RPMI8226 (cell line): ENCODE results near the gene UROS.

Experiments
- DNase-seq: peaks from one replicate; pipeline ENCODE4 v3.0.0-alpha.2; 2015

UROS gene

DNA sequence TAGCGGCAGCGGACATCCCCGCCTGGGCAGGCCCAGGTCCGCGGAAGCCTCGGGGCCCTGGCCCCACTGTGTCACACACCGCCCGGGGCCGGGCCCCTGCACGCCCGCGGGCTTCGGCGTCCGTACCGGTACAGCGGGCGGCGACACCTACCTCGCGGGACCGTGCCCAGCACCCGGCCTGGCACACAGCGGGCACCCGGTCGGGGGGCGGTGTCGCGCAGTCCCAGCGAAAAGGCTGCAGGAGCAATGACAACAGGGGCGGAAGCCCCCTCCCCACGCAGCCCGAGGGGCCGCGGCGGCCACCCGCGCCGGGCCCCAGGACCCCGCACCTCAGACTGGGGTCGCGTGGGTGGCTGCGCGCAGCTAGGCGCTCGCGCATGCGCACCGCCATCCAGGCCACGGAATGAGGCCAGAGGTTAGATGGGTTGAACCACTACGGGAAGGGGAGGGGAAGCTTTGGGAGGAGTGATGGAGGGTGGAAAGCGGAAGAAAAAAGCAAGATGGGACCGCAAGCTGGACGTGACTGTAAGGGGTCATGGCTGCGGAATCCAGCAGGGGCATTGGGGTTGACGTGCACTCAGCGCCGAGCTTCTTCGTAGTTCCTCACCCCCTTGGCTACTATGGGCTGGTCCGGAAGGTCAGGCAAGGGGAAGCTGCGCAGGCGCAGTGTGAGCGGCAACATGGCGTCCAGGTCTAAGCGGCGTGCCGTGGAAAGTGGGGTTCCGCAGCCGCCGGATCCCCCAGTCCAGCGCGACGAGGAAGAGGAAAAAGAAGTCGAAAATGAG, at the start of gene UROS, which contains the start of gene BCCIP:
TSS of gene UROS (minus strand) at position 381 of the 785 bp plus-strand sequence. CDS start 6,759 bp downstream, outside the sequence.
TSS of gene BCCIP (plus strand) at position 669 of the 785 bp plus-strand sequence. CDS start at position 681, 12 bp downstream.
- DNase-seq, result peak; percentile 90

DNA sequence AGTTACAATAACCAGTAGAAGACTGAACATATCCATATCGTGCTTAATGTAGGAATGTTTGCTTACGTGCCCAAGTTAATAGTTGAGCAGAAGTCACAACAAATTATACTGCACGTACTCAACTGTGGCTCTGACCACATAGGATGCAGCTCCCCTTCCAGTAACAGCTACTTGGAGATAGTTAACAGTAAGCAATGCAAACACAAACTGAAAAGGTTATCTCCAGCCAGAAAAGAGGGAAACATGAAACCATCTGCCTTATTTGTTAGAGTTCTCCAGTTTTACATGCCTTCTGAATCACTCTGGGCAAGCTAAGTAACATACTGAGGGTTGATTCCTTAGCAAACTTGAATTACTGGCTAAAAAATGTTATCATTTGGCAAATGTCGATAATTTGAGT, 48.3 kb upstream of the UROS start:
- no peak for DNase-seq

DNA sequence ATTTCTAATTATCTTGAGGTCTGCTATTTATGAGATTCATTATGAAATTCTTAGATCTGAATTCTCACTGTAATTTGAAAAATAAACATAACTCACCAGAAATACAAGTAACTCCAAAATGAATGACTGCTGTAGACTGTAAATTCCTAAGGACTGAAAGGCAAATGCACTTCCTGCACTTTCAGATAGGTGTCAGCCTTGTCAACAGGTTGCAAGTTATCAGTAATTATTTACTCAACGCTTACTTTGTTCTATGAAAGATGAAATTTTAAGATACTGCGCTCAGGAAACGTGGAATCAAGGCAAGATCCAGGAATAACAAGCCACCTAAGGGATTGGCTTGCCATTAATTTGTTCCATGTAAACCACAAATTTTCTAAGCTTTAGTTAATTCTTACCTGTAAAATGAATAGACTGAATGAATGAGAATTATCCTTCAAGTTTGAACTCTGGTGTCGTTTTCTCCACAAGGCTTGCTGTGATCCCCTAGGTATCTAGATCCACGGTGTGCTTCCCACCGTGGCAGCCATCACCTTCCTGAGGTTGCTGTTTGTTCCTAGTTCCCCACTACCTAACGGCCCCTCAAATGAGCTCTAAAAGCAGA, 45.4 kb upstream of the UROS start:
- peak; percentile 20 for DNase-seq

DNA sequence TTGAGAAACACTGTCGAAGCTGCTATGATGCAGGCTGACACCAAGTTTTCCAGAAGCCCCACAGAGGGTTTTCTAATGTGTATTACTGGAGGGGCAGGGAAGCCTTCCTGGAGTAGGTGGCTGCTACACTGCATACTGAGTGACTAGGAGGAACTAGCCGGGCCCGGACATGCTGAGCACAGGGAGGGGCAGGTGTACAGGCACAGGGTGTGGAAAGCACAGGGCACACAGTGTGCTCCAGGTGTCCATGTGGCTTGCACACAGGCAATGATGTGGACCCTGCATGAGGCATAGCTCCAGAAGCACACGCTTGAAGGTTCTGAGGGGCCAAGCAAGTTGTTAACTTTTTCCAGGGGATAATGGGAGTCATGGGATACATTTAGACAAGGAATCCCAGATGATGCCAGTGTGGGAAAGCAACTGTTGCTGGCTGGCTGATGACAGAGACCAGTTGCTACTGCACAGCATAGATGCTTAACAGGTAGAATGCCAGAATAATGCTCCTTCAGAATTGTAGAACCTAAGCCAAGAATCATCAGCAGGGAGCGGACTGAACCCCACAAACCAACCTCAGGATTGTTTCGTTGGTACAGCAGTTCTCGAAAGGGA, 43.5 kb upstream of the UROS start:
- no peak for DNase-seq

- no peak for DNase-seq
Measured at GRCh38 chr10:125865120-125865519, 42.1 kb upstream of the UROS start.

GRCh38 chr10:125859128-125859817, 36.2 kb upstream of the UROS start:
- no peak for DNase-seq

- DNase-seq, result no peak
Measured at GRCh38 chr10:125857185-125857760, 34.2 kb upstream of the UROS start.

DNA sequence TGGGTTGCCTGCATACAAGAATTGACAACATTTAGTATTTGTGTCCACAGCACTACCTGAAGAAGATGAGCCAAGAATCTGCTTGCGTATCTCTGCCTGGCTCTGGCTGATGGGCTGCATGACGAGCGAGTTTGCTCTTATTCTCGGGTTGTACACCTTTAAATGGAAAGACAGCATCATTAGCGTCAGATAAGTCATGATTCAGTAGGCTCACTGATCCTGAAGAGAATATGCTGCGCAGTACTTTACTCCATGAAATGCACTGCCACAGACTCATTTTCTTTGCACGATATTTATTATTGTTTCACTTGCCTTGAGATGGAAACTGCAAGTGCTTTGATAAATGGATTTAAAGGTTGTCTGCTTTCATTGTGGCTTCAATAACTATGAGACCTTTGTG, 29.4 kb upstream of the UROS start:
- DNase-seq, result no peak

GRCh38 chr10:125850766-125851731, 28.0 kb upstream of the UROS start:
- no peak for DNase-seq

GRCh38 chr10:125849448-125849847, 26.4 kb upstream of the UROS start:
- DNase-seq, result no peak

DNA sequence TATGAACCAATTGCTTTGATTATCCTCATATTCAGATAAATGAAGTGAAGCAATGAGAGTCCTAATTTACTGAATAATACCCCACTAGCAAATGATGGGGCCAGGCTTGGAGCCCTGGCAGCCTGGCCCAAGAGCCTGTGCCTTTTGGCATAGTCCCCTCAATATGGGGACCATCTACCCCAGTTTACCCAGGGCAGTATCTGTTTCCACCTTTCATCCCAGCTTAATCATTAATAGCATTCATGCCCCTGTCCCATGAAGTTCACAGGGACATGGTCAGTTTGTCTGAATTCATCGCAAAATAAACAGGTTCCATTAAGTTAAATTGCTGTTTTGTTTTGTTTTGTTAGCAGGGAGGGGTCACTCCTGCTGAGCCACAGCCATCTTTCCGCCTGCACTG, 25.8 kb upstream of the UROS start:
- DNase-seq, result no peak

GRCh38 chr10:125848371-125848770, 25.3 kb upstream of the UROS start:
- DNase-seq, result no peak

DNA sequence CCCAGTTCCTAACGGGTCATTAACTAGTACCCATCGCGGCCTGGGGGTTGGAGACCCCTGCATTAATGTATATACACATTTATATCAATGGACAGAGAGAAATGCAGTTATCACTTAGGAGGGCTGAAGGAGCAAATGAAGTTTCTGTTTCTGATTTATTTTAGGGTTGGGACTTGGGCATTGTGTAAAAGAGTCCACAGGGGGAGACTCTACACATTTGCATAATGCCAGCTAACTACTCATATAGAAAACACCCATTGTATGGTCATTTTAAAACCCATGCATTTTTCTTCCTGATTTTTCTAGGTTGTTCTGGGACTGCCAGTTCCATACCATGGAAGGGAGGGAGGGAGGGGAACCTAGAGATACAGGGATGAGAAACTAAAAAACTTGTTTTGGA, 23.8 kb upstream of the UROS start:
- DNase-seq, result no peak

GRCh38 chr10:125845617-125846016, 22.6 kb upstream of the UROS start:
- no peak for DNase-seq

- no peak for DNase-seq
Measured at GRCh38 chr10:125844751-125845221, 21.7 kb upstream of the UROS start.

GRCh38 chr10:125843603-125844329, 20.7 kb upstream of the UROS start:
- DNase-seq, result no peak

- DNase-seq, result no peak
Measured at GRCh38 chr10:125840955-125841354, 17.9 kb upstream of the UROS start.

- DNase-seq, result no peak
Measured at GRCh38 chr10:125840406-125840805, 17.3 kb upstream of the UROS start.

DNA sequence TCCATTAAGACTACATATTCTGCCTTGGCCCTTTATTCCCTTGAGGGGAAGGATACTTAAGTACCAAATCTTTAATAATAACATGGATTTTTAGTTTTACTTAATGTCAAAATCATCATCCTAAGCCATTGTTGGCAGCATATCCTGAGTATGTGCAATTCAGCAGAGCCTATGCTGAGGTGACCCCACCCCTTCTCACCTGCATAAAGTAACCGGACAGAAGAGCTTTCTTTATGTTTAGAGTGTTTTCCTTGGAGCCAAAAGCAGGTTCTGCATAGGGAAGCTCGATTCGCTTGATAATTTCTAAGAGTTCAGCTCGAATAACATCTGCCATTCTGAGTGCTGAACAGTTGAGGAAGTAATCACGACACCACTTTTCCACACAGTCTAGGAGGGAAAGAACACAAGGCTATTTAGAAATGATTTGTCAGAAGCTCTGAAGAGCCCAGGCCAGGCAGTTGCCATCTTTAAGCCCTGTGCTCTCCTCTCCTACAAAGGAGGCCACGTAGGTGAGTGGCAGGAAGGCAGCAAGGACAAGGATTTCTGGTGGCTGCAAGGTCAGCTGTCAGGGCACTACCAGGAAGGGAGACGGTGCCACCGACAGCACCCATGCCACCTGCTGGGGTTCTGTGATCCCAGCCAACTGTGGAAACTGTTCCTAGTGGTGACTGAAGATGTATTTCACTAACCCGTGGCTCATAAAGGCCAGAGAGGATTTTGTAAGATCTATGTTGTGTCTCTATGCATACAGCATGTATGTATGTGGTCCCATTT, 15.9 kb upstream of the UROS start:
- DNase-seq, result no peak

DNA sequence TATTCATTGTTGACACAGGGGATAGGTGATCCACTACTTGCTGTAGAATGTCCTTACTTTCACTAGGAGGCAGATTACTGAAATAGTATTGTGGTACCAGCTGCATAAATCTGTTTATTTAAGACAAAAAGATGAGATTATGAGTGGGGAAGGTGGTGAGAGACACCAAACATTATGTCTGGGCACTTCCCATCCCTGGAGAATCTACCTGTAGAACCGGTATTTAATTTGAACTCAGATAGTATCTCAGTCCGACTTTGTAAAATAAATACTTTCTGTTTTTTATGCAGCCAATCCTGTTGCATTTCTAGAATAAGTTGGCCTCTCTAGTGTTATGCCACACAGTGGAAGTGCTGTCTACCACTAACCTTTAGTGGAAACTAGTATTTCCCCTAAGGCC, 13.7 kb upstream of the UROS start:
- DNase-seq, result no peak
